Transverse colon (tissue), 3 donors: ENCODE measurements around the gene C1orf21.

Experiments
- EP300 ChIP-seq: sonication (generic); formaldehyde crosslinking; IDR thresholded peaks from one replicate; pipeline ENCODE4 v1.6.1; 2017; ENCODE audit warnings: antibody characterized with exemption, low read depth
- POLR2A ChIP-seq: fragments of 450-650 bp; IDR thresholded peaks from one replicate; pipeline ENCODE4 v1.6.1; 2016; ENCODE audit warnings: antibody characterized with exemption, mild to moderate bottlenecking, moderate library complexity
- TF ChIP-seq, protein P1 (sequence below), 5 experiments: fragments of 200-600 bp in 3 of 5; fragments of 450-650 bp in 2 of 5; sonication (generic) in 3 of 5; IDR thresholded peaks; 1 replicate in 2 of 5; 2 replicates in 3 of 5; pipeline ENCODE4 v1.5.1; 2016 to 2017; ENCODE audit warnings: antibody characterized with exemption in 5 of 5, inconsistent platforms in 3 of 5, mild to moderate bottlenecking in 2 of 5, moderate library complexity in 1 of 5

DNA sequence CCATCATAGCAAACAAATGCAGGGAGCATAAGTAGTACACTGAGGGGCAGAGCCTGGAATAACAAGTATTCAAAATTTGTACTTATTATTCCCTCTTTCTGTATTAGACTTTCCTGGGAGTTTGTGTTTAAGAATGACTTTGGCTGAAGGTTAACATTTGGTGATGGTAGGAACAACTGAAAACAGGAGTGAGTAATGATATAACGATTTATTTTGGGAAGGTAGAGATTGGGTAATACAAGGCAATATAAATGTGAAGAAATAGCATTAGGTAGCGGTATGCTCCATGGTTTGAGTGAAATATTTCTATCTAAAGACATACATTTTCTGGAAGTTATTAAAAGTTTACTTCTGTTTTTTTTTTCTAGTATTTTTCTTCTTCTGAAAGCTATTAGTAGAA, 18.5 kb upstream of the C1orf21 start:
- TF ChIP-seq, protein P1, sequence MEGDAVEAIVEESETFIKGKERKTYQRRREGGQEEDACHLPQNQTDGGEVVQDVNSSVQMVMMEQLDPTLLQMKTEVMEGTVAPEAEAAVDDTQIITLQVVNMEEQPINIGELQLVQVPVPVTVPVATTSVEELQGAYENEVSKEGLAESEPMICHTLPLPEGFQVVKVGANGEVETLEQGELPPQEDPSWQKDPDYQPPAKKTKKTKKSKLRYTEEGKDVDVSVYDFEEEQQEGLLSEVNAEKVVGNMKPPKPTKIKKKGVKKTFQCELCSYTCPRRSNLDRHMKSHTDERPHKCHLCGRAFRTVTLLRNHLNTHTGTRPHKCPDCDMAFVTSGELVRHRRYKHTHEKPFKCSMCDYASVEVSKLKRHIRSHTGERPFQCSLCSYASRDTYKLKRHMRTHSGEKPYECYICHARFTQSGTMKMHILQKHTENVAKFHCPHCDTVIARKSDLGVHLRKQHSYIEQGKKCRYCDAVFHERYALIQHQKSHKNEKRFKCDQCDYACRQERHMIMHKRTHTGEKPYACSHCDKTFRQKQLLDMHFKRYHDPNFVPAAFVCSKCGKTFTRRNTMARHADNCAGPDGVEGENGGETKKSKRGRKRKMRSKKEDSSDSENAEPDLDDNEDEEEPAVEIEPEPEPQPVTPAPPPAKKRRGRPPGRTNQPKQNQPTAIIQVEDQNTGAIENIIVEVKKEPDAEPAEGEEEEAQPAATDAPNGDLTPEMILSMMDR (IDR thresholded peaks at IDR 0.05), result no peak
- no peak for TF ChIP-seq POLR2A
- no peak for TF ChIP-seq EP300
